Upper lobe of right lung (tissue), 1 donor: ENCODE results near the gene MAJIN. TPM values are rescaled to one million over a fixed set of nuclear protein-coding genes. Genes with fewer than 3 reads are reported as not detected.

Source experiments
- ATAC-seq: fragments of 200-7000 bp; cut with Tn5 transposase; one replicate; pipeline ENCODE4 v1.9.1; 2020; ENCODE audit warnings: mild to moderate bottlenecking, moderate library complexity
- DNase-seq: peaks from one replicate; pipeline ENCODE4 v3.0.0-alpha.2; 2020
- H3K27ac ChIP-seq: fragments of 200-600 bp; one replicate; pipeline ENCODE4 v1.8.0; 2022
- H3K27me3 ChIP-seq: fragments of 200-600 bp; one replicate; pipeline ENCODE4 v1.8.0; 2022; ENCODE audit warnings: mild to moderate bottlenecking
- H3K36me3 ChIP-seq: fragments of 200-600 bp; one replicate; pipeline ENCODE4 v1.8.0; 2022
- H3K4me1 ChIP-seq: fragments of 200-600 bp; one replicate; pipeline ENCODE4 v1.8.0; 2022
- H3K4me3 ChIP-seq: fragments of 200-600 bp; one replicate; pipeline ENCODE4 v1.8.0; 2022; ENCODE audit warnings: mild to moderate bottlenecking
- H3K9me3 ChIP-seq: fragments of 200-600 bp; one replicate; pipeline ENCODE4 v1.8.0; 2022
- intact Hi-C: fragments of 100-400 bp; cut with DNase I; formaldehyde crosslinking; loops from one replicate; pipeline ENCODE4 v1.11.0; 2022
- total RNA-seq: library from RNA; stranded (reverse); fragmentation: NEBNext Ultra II Directional; extraction: Animal tissue kit (Norgen Biotek cat#: 25700); gene quantifications from one replicate; pipeline ENCODE4 v1.2.1, GENCODE V29; 2021
- TF ChIP-seq, protein P1 (sequence below): fragments of 200-600 bp; IDR thresholded peaks from one replicate; pipeline ENCODE4 v1.8.0; 2022; ENCODE audit warnings: antibody characterized with exemption
- donor health status: DM: no; HTN: yes; CAD: no; lungs with severe emphysema.

Gene MAJIN
- total RNA-seq, 1 donor from 2014 or later = not detected

DNA sequence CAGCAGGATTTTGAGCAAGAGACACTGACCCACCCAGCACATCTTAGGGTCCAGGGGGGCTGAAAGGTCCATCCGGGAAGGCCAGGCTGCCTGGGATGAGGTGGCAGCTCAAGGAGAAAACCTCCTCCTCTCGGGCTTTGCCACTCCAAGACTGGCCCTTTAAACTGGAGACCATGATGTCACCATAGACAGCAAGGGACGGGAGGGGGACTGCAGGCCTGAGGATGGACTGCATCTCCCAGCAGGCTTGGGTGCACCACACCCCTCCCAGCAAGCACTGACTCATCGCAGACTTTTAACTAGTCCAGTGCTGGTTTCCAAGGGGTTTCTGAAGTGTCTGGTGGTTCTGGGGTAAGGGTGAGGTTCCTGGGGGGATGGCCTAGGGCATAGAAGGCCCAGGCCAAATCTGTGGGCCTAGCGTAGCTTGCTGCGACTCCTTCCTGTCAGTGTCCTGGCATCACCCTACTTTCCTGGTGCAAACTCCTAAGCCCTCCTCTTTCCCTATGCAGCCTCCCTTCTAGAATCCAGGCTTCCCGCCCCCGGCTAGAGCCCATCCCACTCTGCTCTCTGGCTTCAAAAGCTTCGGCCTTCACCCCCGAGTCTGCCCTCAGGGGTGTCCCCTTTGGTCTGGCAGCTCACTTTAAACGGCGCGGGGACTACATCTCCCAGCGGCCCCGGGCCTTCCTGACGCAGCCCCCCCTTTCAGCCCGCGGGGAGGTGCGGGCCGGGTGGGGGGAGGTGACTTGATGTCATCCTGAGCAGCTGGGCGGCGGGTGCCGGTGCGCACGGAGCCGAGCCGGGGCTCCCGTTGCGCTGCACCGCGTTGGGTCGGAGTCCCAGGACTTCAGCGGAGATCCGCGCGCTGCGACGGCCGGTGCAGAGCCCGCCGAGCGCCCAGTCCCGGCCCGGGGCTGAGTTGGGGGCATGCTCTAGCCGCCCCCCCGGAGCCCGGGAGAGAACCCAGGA lies 47.7 kb downstream of the MAJIN start, which contains the start of gene PPP2R5B:
PPP2R5B (plus strand) TSS at position 746 of the 966 bp plus-strand sequence. CDS start 1,046 bp downstream, outside the sequence.
- intact Hi-C loops = loop anchor here (10.0 kb wide), 1 partner anchor 71 kb away; the partner anchor contains the start of gene BATF2
- no peaks in the 10 kb centered on the region for H3K27me3 ChIP-seq
- peak within 1 kb of the TSS; percentile 99 for H3K4me3 ChIP-seq
- peaks cover 18% of the 10 kb centered on the region for H3K4me1 ChIP-seq
- ATAC-seq (peak; percentile 96), DNase-seq (peak; percentile 96)
- H3K36me3 ChIP-seq = peaks cover 9% of the 10 kb centered on the region
- peak within 1 kb of the TSS; percentile 95 for H3K27ac ChIP-seq
- H3K9me3 ChIP-seq = no peaks in the 10 kb centered on the region
- TF ChIP-seq, protein P1, sequence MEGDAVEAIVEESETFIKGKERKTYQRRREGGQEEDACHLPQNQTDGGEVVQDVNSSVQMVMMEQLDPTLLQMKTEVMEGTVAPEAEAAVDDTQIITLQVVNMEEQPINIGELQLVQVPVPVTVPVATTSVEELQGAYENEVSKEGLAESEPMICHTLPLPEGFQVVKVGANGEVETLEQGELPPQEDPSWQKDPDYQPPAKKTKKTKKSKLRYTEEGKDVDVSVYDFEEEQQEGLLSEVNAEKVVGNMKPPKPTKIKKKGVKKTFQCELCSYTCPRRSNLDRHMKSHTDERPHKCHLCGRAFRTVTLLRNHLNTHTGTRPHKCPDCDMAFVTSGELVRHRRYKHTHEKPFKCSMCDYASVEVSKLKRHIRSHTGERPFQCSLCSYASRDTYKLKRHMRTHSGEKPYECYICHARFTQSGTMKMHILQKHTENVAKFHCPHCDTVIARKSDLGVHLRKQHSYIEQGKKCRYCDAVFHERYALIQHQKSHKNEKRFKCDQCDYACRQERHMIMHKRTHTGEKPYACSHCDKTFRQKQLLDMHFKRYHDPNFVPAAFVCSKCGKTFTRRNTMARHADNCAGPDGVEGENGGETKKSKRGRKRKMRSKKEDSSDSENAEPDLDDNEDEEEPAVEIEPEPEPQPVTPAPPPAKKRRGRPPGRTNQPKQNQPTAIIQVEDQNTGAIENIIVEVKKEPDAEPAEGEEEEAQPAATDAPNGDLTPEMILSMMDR = no peak

DNA sequence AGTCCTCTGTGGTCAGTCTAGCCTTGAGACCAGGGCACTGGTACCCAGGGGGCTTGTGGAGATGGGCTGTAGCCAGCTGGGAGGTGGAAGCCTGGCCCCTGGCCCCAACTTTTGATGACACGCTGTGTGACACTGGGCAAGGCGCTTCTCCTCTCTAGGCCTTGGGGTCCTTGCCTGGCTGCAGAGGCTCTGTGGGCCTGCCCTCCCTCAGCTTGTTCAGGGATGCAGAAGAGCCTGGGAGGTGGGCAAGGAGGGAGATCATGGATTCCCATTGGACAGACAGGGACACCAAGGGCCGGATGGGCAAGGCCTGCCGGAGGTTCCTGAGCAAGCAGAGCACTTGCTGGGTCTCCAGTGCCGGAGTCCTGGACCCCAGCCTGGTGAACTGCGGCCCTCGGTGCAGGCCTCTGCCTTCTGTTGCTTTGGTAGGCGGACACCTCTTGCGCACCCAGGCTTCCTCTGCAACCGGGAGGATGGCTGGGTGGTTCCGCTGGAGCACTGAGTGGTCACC lies 48.7 kb downstream of the MAJIN start:
- H3K36me3 ChIP-seq = no peaks in the 10 kb centered on the region
- intact Hi-C loops = loop anchor here (10.0 kb wide), 1 partner anchor 72 kb away; the partner anchor contains the start of gene BATF2
- no peaks in the 10 kb centered on the region for H3K27me3 ChIP-seq
- no peak overlapping the region for H3K27ac ChIP-seq
- no peaks in the 10 kb centered on the region for H3K9me3 ChIP-seq
- ATAC-seq = no peak
- TF ChIP-seq, protein P1 = no peak
- H3K4me3 ChIP-seq = no peak overlapping the region
- peaks cover 21% of the 10 kb centered on the region for H3K4me1 ChIP-seq
- DNase-seq = no peak

DNA sequence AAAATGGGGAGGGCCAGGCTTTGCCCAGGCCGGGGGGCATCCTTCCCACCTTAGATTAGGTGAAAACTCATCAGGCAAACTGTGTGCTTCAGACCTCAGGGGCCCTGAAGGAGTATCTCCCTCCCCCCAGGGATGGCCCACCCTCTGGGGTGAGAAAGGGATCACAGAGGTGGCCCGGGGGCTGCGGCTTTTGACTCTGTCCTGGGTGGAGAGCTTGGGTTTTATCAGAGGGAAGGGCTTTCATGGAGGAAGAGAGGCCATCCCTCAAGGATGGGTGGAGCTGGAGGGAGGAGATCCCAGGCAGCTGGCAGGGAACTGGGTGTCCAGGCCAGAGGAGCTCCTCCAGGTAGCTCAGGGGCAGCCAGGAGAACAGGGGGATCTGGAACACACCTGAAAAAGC lies 50.5 kb downstream of the MAJIN start:
- no peak for DNase-seq
- H3K9me3 ChIP-seq = no peaks in the 10 kb centered on the region
- TF ChIP-seq, protein P1 = no peak
- no peaks in the 10 kb centered on the region for H3K36me3 ChIP-seq
- H3K4me1 ChIP-seq = peaks cover 27% of the 10 kb centered on the region
- no peak overlapping the region for H3K27ac ChIP-seq
- no peak for ATAC-seq
- no peak overlapping the region for H3K4me3 ChIP-seq
- H3K27me3 ChIP-seq = no peaks in the 10 kb centered on the region
- intact Hi-C loops = loop anchor here (10.0 kb wide), 1 partner anchor 73 kb away; the partner anchor contains the start of gene BATF2

DNA sequence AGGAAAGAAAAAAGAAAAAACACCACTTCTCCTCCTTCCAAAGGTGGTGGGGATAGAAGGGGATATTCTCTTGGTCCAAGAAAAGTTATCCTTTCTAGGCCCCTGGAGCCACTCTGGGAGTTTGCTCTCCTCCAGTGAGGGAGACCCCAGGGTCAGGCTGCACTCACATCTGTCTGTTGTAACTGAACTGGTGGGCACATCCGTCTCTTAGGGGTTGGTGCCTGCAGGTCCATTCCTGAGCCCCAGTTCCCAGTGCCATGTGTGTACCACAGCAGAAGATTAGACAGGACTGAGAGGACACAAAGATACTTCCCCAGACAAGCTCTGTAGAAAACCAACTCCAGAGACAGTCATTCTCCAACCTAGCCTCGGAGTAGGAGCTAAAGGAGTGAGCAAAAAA lies 51.8 kb downstream of the MAJIN start:
- ATAC-seq (no peak), DNase-seq (no peak)
- intact Hi-C loops = loop anchor here (10.0 kb wide), 1 partner anchor 75 kb away; the partner anchor contains the start of gene BATF2
- Histone ChIP-seq H3K4me1 (peaks cover 27% of the 10 kb centered on the region), H3K9me3 (no peaks in the 10 kb centered on the region), H3K27ac (no peak overlapping the region), H3K36me3 (no peaks in the 10 kb centered on the region), H3K27me3 (no peaks in the 10 kb centered on the region), H3K4me3 (no peak overlapping the region)
- TF ChIP-seq, protein P1 = no peak

DNA sequence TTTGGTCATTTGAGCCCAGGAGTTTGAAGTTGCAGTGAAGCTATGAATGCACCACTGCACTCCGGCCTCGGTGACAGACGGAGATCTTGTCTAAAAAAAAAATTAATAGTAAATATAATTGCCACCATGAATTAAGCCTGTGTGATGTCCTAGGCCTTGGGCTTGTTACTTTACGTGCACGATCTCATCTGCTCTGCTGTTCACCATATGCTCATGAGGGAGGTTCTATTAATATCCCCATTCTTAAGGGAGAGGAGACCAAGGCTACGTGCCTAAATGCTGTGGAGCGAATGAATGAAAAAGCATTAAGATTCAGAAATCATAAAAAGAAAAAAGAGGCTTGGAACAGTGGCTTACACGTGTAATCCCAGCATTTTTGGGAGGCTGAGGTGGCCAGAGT lies 52.3 kb downstream of the MAJIN start:
- TF ChIP-seq, protein P1 = no peak
- Histone ChIP-seq H3K36me3 (no peaks in the 10 kb centered on the region), H3K27ac (no peak overlapping the region), H3K27me3 (no peaks in the 10 kb centered on the region), H3K9me3 (no peaks in the 10 kb centered on the region), H3K4me3 (no peak overlapping the region), H3K4me1 (peaks cover 27% of the 10 kb centered on the region)
- ATAC-seq = no peak
- intact Hi-C loops = loop anchor here (10.0 kb wide), 1 partner anchor 75 kb away; the partner anchor contains the start of gene BATF2
- DNase-seq = no peak
